Measurements from ENCODE around the gene FAM222B. TPM values are rescaled to one million over a fixed set of nuclear protein-coding genes. Genes with fewer than 3 reads are reported as not detected.

The FAM222B gene
- total RNA-seq, 1 experiment from 2014 or later: 18.5 TPM

GRCh38 chr17:28726627-28727491, 115.7 kb downstream of the FAM222B start:
- H3K4me3 Mint-ChIP-seq (ENCODE audit: unreplicated experiment): peak overlapping the region; percentile 91
- ChIA-PET CTCF (interaction anchor here (0.5 to 9.2 kb wide), 39 partner anchors 9 to 904 kb away, joined by 3 to 365 read pairs (median 4); partner anchors contain the start of genes FAM222B, FLOT2 and TRAF4), POLR2A (interaction anchor here (0.6 to 18.0 kb wide), 34 partner anchors 7 to 865 kb away, joined by 3 to 1135 read pairs (median 6); partner anchors contain the start of genes BLTP2, DHRS13, FAM222B and FLOT2)
- intact Hi-C loops (cut with micrococcal nuclease): loop anchor here (1.0 to 2.0 kb wide), 4 partner anchors 23 to 225 kb away; partner anchors contain the start of gene DHRS13
- no TSS peak for BruUV-seq (replicated peaks)
- H3K27me3 Mint-ChIP-seq (ENCODE audit: insufficient read depth, unreplicated experiment): no peaks in the 10 kb centered on the region
- peaks cover 53% of the 10 kb centered on the region for H3K36me3 Mint-ChIP-seq (ENCODE audit: insufficient read depth, unreplicated experiment)
- peak overlapping the region; percentile 99 for H3K27ac Mint-ChIP-seq (ENCODE audit: low read depth, unreplicated experiment)
- TF ChIP-seq CTCF (IDR thresholded peaks at IDR 0.05; ENCODE audit: unreplicated experiment): peak; percentile 99
- no peaks in the 10 kb centered on the region for H3K9me3 Mint-ChIP-seq (ENCODE audit: unreplicated experiment)
- DNase-seq (ENCODE audit: unreplicated experiment): peak; percentile 97
- peaks cover 27% of the 10 kb centered on the region for H3K4me1 Mint-ChIP-seq (ENCODE audit: insufficient read depth, unreplicated experiment)

- Mint-ChIP-seq H3K4me3 (ENCODE audit: unreplicated experiment) (peak within 1 kb of the TSS; percentile 91), H3K9me3 (ENCODE audit: unreplicated experiment) (no peaks in the 10 kb centered on the region), H3K4me1 (ENCODE audit: insufficient read depth, unreplicated experiment) (peaks cover 27% of the 10 kb centered on the region), H3K36me3 (ENCODE audit: insufficient read depth, unreplicated experiment) (peaks cover 59% of the 10 kb centered on the region), H3K27me3 (ENCODE audit: insufficient read depth, unreplicated experiment) (no peaks in the 10 kb centered on the region), H3K27ac (ENCODE audit: low read depth, unreplicated experiment) (peak within 1 kb of the TSS; percentile 99)
- ChIA-PET POLR2A (interaction anchor here (0.7 to 18.0 kb wide), 25 partner anchors 11 to 866 kb away, joined by 3 to 1135 read pairs (median 7); partner anchors contain the start of genes BLTP2, DHRS13, FAM222B and FLOT2), CTCF (interaction anchor here (0.5 to 9.2 kb wide), 27 partner anchors 9 to 905 kb away, joined by 3 to 365 read pairs (median 6); partner anchors contain the start of genes FLOT2 and TRAF4)
- no peak for TF ChIP-seq CTCF (IDR thresholded peaks at IDR 0.05; ENCODE audit: unreplicated experiment)
- BruUV-seq (replicated peaks): no TSS peak
- intact Hi-C loops (cut with micrococcal nuclease): loop anchor here (1.0 to 2.0 kb wide), 3 partner anchors 153 to 226 kb away; partner anchors contain the start of gene DHRS13
- DNase-seq (ENCODE audit: unreplicated experiment): peak; percentile 67
Measured at GRCh38 chr17:28726226-28726626, 116.4 kb downstream of the FAM222B start, which contains the start of gene TLCD1. Gene TLCD1, minus strand, starts transcription at chr17:28726233. Its CDS starts 136 bp downstream, at chr17:28726097.

GRCh38 chr17:28725660-28726225, 116.8 kb downstream of the FAM222B start:
- no TSS peak for BruUV-seq (replicated peaks)
- ChIA-PET CTCF (interaction anchor here (0.5 to 9.2 kb wide), 17 partner anchors 9 to 393 kb away, joined by 3 to 365 read pairs (median 10); partner anchors contain the start of genes FLOT2 and TRAF4), POLR2A (interaction anchor here (0.7 to 18.0 kb wide), 27 partner anchors 10 to 866 kb away, joined by 3 to 1135 read pairs (median 6); partner anchors contain the start of genes BLTP2, DHRS13, FAM222B and FLOT2)
- no peaks in the 10 kb centered on the region for H3K9me3 Mint-ChIP-seq (ENCODE audit: unreplicated experiment)
- peak overlapping the region; percentile 91 for H3K4me3 Mint-ChIP-seq (ENCODE audit: unreplicated experiment)
- TF ChIP-seq CTCF (IDR thresholded peaks at IDR 0.05; ENCODE audit: unreplicated experiment): no peak
- peaks cover 27% of the 10 kb centered on the region for H3K4me1 Mint-ChIP-seq (ENCODE audit: insufficient read depth, unreplicated experiment)
- peak; percentile 91 for DNase-seq (ENCODE audit: unreplicated experiment)
- peak overlapping the region; percentile 87 for H3K27ac Mint-ChIP-seq (ENCODE audit: low read depth, unreplicated experiment)
- H3K27me3 Mint-ChIP-seq (ENCODE audit: insufficient read depth, unreplicated experiment): no peaks in the 10 kb centered on the region
- peaks cover 64% of the 10 kb centered on the region for H3K36me3 Mint-ChIP-seq (ENCODE audit: insufficient read depth, unreplicated experiment)
- intact Hi-C loops (cut with micrococcal nuclease): loop anchor here (1.0 to 2.0 kb wide), 3 partner anchors 154 to 227 kb away; partner anchors contain the start of gene DHRS13

All from MCF 10A (cell line).